HCT116 (cell line): ENCODE data around the gene MROH8. TPM values are rescaled to one million over a fixed set of nuclear protein-coding genes. Genes with fewer than 3 reads are reported as not detected.

ENCODE experiments used
- ATAC-seq: fragments of 200-7000 bp; cut with Tn5 transposase; 2 replicates; pipeline ENCODE4 v1.9.1; 2020; ENCODE audit warnings: mild to moderate bottlenecking, moderate library complexity
- BruUV-seq: library from RNA; stranded (reverse); fragments of 400-500 nt; replicated peaks from 2 replicates; lab custom pipeline; 2021; lab: Mats Ljungman, UMichigan
- CTCF ChIA-PET: fragments of 300-600 bp; sonication (Branson Sonifier 250); formaldehyde crosslinking; loops from one replicate; lab custom pipeline; 2021; ENCODE audit warnings: antibody characterized with exemption; lab: Charles Lee
- POLR2A ChIA-PET: fragments of 300-600, 350-600 bp; sonication (Branson Sonifier 250); formaldehyde crosslinking; loops from one replicate; lab custom pipeline; 2021; ENCODE audit warnings: antibody characterized with exemption; lab: Charles Lee
- RAD21 ChIA-PET, 2 experiments: fragments of 300-600 bp; sonication (Branson Sonifier 250); formaldehyde crosslinking; loops; one replicate each; lab custom pipeline; 2023; ENCODE audit warnings: low total read pairs in 2 of 2; ENCODE audit not compliant: uncharacterized antibody in 2 of 2, unreplicated experiment in 2 of 2, low non-redundant PET in 1 of 2; lab: Charles Lee
- DNase-seq: peaks from one replicate; pipeline ENCODE4 v3.0.0-alpha.2; 2010; ENCODE audit warnings: low read depth, low spot score
- H2AFZ ChIP-seq: fragments of 200-600 bp; shearing (Covaris generic), sonication (generic); 2 replicates; pipeline ENCODE4 v1.6.1; 2017; ENCODE audit warnings: low read depth, mixed run types, mixed read lengths, antibody characterized with exemption, low read length; ENCODE audit not compliant: poor library complexity, severe bottlenecking
- H3K27ac ChIP-seq: 2 replicates; pipeline ENCODE4 v1.5.1; 2012; ENCODE audit warnings: low read depth, low read length
- H3K27me3 ChIP-seq: fragments of 200-600 bp; sonication (generic); 2 replicates; pipeline ENCODE4 v1.6.1; 2016; ENCODE audit warnings: mixed run types, low read length, mixed read lengths; ENCODE audit not compliant: insufficient read depth
- H3K36me3 ChIP-seq, 2 experiments: fragments of 200-500 bp in 1 of 2; fragments of 200-600 bp in 1 of 2; sonication (Bioruptor generic) in 1 of 2; sonication (generic) in 1 of 2; 2 replicates each; pipeline versions ENCODE4 v1.5.1 to v1.6.1; 2014 to 2016; ENCODE audit warnings: low read length in 2 of 2, inconsistent platforms in 1 of 2, mixed read lengths in 1 of 2, mixed run types in 1 of 2; ENCODE audit not compliant: insufficient read depth in 2 of 2, control insufficient read depth in 1 of 2
- H3K4me1 ChIP-seq, 2 experiments: fragments of 200-600 bp in 1 of 2; sonication (generic) in 1 of 2; 2 replicates each; pipeline versions ENCODE4 v1.5.1 to v1.6.1; 2012 to 2017; ENCODE audit warnings: low read length in 2 of 2, inconsistent platforms in 1 of 2, mild to moderate bottlenecking in 1 of 2, mixed read lengths in 1 of 2, mixed run types in 1 of 2, moderate library complexity in 1 of 2; ENCODE audit not compliant: insufficient read depth in 2 of 2, control insufficient read depth in 1 of 2
- H3K4me2 ChIP-seq: fragments of 200-600 bp; sonication (generic); 2 replicates; pipeline ENCODE4 v1.6.1; 2017; ENCODE audit warnings: mixed run types, low read length, mixed read lengths
- H3K4me3 ChIP-seq, 2 experiments: fragments of 200-600 bp in 1 of 2; sonication (generic) in 1 of 2; replicated peaks in 1 of 2; 2 replicates each; pipeline ENCODE4 v1.5.1; 2011 to 2016; ENCODE audit warnings: low read length in 2 of 2, control low read depth in 1 of 2, low read depth in 1 of 2, mild to moderate bottlenecking in 1 of 2, mixed read lengths in 1 of 2, mixed run types in 1 of 2
- H3K79me2 ChIP-seq: fragments of 200-600 bp; sonication (generic); 2 replicates; pipeline ENCODE4 v1.6.1; 2017; ENCODE audit warnings: mild to moderate bottlenecking, mixed run types, low read length, moderate library complexity, mixed read lengths; ENCODE audit not compliant: insufficient read depth
- H3K9ac ChIP-seq: fragments of 200-600 bp; sonication (generic); 2 replicates; pipeline ENCODE4 v1.6.1; 2016; ENCODE audit warnings: low read length, mixed read lengths
- H3K9me2 ChIP-seq: fragments of 200-600 bp; sonication (generic), shearing (Covaris generic); 2 replicates; pipeline ENCODE4 v1.6.1; 2017; ENCODE audit warnings: mixed run types, mild to moderate bottlenecking, moderate library complexity; ENCODE audit not compliant: insufficient read depth
- H3K9me3 ChIP-seq, 2 experiments: fragments of 200-500 bp in 1 of 2; fragments of 200-600 bp in 1 of 2; sonication (Bioruptor generic) in 1 of 2; sonication (generic) in 1 of 2; 2 replicates each; pipeline ENCODE4 v1.6.1; 2014 to 2017; ENCODE audit warnings: low read length in 2 of 2, mixed read lengths in 2 of 2, inconsistent platforms in 1 of 2, low read depth in 1 of 2, mild to moderate bottlenecking in 1 of 2, mixed run types in 1 of 2, moderate library complexity in 1 of 2; ENCODE audit not compliant: control insufficient read depth in 1 of 2, insufficient read depth in 1 of 2
- H4K20me1 ChIP-seq: fragments of 200-600 bp; sonication (generic), shearing (Covaris generic); 2 replicates; pipeline ENCODE4 v1.6.1; 2017; ENCODE audit warnings: mixed run types, mild to moderate bottlenecking, moderate library complexity; ENCODE audit not compliant: insufficient read depth
- ATF3 ChIP-seq: IDR thresholded peaks from 2 replicates; pipeline ENCODE4 v1.6.1; 2012
- CEBPB ChIP-seq: IDR thresholded peaks from 2 replicates; pipeline ENCODE4 v1.6.1; 2012; ENCODE audit warnings: low read depth
- CTCF ChIP-seq, 3 experiments: fragments of 200-600 bp in 1 of 3; sonication (generic) in 1 of 3; IDR thresholded peaks in 2 of 3; conservative IDR thresholded peaks in 1 of 3; 2 replicates each; pipeline ENCODE4 v1.5.1; 2012 to 2017; ENCODE audit warnings: low read depth in 2 of 3, low read length in 2 of 3, antibody characterized with exemption in 1 of 3, borderline replicate concordance in 1 of 3, control low read depth in 1 of 3, mild to moderate bottlenecking in 1 of 3, mixed read lengths in 1 of 3, mixed run types in 1 of 3, moderate library complexity in 1 of 3; ENCODE audit not compliant: insufficient read depth in 1 of 3
- EZH2phosphoT487 ChIP-seq: fragments of 200-600 bp; IDR thresholded peaks from 2 replicates; pipeline ENCODE4 v1.6.1; 2018; ENCODE audit warnings: antibody characterized with exemption, borderline replicate concordance
- POLR2A ChIP-seq: IDR thresholded peaks from 2 replicates; pipeline ENCODE4 v1.7.0; 2011; ENCODE audit warnings: borderline replicate concordance; ENCODE audit not compliant: insufficient read depth, insufficient read length; ENCODE audit errors: extremely low read depth
- SIN3A ChIP-seq: IDR thresholded peaks from 2 replicates; pipeline ENCODE4 v1.6.1; 2012; ENCODE audit warnings: low read depth
- ZBTB33 ChIP-seq: IDR thresholded peaks from 2 replicates; pipeline ENCODE4 v1.6.1; 2011; ENCODE audit warnings: mild to moderate bottlenecking, low read length, moderate library complexity; ENCODE audit not compliant: insufficient replicate concordance; ENCODE audit errors: extremely low read depth
- ZFX ChIP-seq: fragments of 450-650 bp; IDR thresholded peaks from 2 replicates; pipeline ENCODE4 v1.6.1; 2017
- intact Hi-C: fragments of 100-400 bp; cut with micrococcal nuclease; formaldehyde crosslinking; loops from 2 replicates; pipeline ENCODE4 v1.10.0; 2022
- total RNA-seq: library from RNA; stranded (reverse); gene quantifications from one replicate; pipeline ENCODE4 v1.2.1, GENCODE V29; 2021; ENCODE audit not compliant: unreplicated experiment
- TF ChIP-seq, protein P1 (sequence below): IDR thresholded peaks from 2 replicates; pipeline ENCODE4 v1.6.1; 2012

The MROH8 gene
- total RNA-seq, 1 experiment from 2014 or later: 0.79 TPM

DNA sequence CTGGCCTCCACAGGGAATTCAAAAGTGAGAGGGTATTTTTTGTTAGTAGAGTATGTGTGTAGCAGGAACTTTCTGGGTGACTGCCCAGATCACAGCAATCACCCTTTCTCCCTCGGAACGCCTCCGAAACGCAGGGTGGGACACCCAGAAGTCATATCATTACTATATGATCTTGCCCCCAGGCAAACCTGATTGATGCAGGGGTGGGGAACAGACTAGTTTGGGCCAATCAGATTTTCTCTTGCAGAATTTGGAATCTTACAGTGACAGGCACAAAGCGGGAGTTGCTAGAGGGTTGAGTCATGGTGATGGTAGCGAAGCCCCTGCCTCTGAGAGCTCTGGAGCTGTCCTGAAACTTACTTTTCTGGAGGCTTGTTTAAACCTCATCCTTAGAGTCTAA, 16.7 kb downstream of the MROH8 start:
- H3K27ac ChIP-seq: no peak overlapping the region
- H3K4me3 ChIP-seq: no peak overlapping the region
- no peaks in the 10 kb centered on the region for H4K20me1 ChIP-seq
- TF ChIP-seq ZBTB33 (no peak), EZH2phosphoT487 (no peak), POLR2A (no peak), ATF3 (no peak), ZFX (no peak), SIN3A (no peak), CTCF (IDR thresholded peaks at IDR 0.05 in 2 of 3, conservative IDR thresholded peaks at IDR 0.05 in 1 of 3; ENCODE audit: borderline replicate concordance in 1 of 3, insufficient read depth in 1 of 3, low read depth in 2 of 3, low read length in 2 of 3) (no peak), CEBPB (no peak)
- TF ChIP-seq, protein P1, sequence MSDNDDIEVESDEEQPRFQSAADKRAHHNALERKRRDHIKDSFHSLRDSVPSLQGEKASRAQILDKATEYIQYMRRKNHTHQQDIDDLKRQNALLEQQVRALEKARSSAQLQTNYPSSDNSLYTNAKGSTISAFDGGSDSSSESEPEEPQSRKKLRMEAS: no peak
- H3K4me2 ChIP-seq: no peak overlapping the region
- ChIA-PET CTCF (no interaction called here), RAD21 (interaction anchor here in 1 of 2 experiments (0.7 kb wide), 1 partner anchor 19 kb away, joined by 3 read pairs; no protein-coding TSS in a partner anchor), POLR2A (no interaction called here)
- H3K79me2 ChIP-seq: no peaks in the 10 kb centered on the region
- DNase-seq: no peak
- no TSS peak for BruUV-seq
- H3K36me3 ChIP-seq: no peaks in the 10 kb centered on the region
- ATAC-seq: no peak
- H3K9ac ChIP-seq: no peak overlapping the region
- H3K4me1 ChIP-seq: no peaks in the 10 kb centered on the region
- H3K27me3 ChIP-seq: peaks cover 43% of the 10 kb centered on the region
- H2AFZ ChIP-seq: no peak overlapping the region
- H3K9me2 ChIP-seq: no peaks in the 10 kb centered on the region
- H3K9me3 ChIP-seq: no peaks in the 10 kb centered on the region
- intact Hi-C loops: no loop called here
